PFSK-1 (cell line): ENCODE measurements around the gene ARL4C.

Experiments
- FOXP2 ChIP-seq: optimal IDR thresholded peaks from 2 replicates; pipeline ENCODE3; 2011; ENCODE audit warnings: borderline replicate concordance, control low read depth, inconsistent platforms; ENCODE audit not compliant: insufficient read depth; ENCODE audit errors: extremely low read length, extremely low read depth
- POLR2AphosphoS5 ChIP-seq: IDR thresholded peaks from 2 replicates; pipeline ENCODE4 v1.6.1; 2012; ENCODE audit warnings: low read depth, mild to moderate bottlenecking, control low read depth, low read length, moderate library complexity
- REST ChIP-seq, 2 experiments: IDR thresholded peaks; 2 replicates each; pipeline versions ENCODE4 v1.6.1 to v1.8.0; 2011 to 2012; ENCODE audit warnings: low read depth in 2 of 2, low read length in 2 of 2, control low read depth in 1 of 2, inconsistent platforms in 1 of 2, mild to moderate bottlenecking in 1 of 2, moderate library complexity in 1 of 2; ENCODE audit not compliant: insufficient read depth in 1 of 2
- SIN3A ChIP-seq: IDR thresholded peaks from 2 replicates; pipeline ENCODE4 v1.6.1; 2012; ENCODE audit warnings: mild to moderate bottlenecking, low read length, moderate library complexity, borderline replicate concordance; ENCODE audit not compliant: insufficient read depth
- TAF1 ChIP-seq: IDR thresholded peaks from 2 replicates; pipeline ENCODE4 v1.6.1; 2012; ENCODE audit warnings: low read length, control low read depth, borderline replicate concordance; ENCODE audit not compliant: insufficient read depth

ARL4C gene

GRCh38 chr2:234490271-234491091 is 6.4 kb downstream of the ARL4C start:
- TF ChIP-seq TAF1: no peak
- no peak for TF ChIP-seq POLR2AphosphoS5
- no peak for TF ChIP-seq SIN3A
- TF ChIP-seq REST (IDR thresholded peaks at IDR 0.05; ENCODE audit: insufficient read depth in 1 of 2, low read depth in 2 of 2, low read length in 2 of 2): no peak
- no peak for TF ChIP-seq FOXP2

- TF ChIP-seq TAF1 (no peak), REST (IDR thresholded peaks at IDR 0.05; ENCODE audit: insufficient read depth in 1 of 2, low read depth in 2 of 2, low read length in 2 of 2) (no peak)
These were observed 7.9 kb downstream of the ARL4C start for GRCh38 chr2:234488913-234489451.

DNA sequence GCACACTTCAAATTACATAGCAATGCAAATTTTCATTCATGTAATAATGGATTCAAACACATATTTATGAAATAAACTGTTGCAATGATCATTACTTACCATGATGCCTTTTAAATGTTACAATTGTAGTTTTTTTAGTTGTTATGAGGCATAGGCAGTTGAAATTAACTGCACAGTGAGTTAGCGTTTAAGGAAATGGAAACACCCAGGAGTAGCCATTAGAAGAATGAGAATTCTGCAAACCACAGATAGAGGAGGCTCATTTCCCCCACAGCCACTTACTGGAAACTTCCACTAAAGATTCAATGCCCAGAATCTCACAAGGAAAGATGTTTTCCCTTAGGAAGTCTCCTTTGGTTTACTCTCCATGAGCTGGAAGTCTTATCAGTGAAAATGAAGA is 8.4 kb downstream of the ARL4C start:
- TF ChIP-seq FOXP2 (no peak), TAF1 (no peak), REST (IDR thresholded peaks at IDR 0.05; ENCODE audit: insufficient read depth in 1 of 2, low read depth in 2 of 2, low read length in 2 of 2) (no peak), SIN3A (no peak), POLR2AphosphoS5 (no peak)

DNA sequence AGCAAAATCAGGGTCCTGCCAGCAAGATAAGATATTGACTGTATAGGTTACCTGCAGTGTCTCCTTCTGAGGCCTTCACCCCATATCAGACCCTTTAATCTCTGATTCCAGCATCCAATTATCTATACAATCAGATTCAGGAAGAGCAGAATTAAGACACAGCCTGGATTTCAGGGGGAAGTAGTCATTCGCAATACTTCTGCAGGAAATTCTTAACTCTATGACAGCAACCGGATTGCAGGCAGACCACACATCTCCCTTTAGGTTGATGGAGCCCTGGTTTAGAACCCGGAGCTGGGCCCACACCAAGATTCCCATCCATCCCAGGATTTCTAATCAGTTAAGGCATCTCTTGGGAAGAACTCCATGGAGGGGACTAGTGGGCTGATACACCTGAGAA is 9.5 kb downstream of the ARL4C start:
- TF ChIP-seq REST (IDR thresholded peaks at IDR 0.05; ENCODE audit: insufficient read depth in 1 of 2, low read depth in 2 of 2, low read length in 2 of 2) (no peak), POLR2AphosphoS5 (no peak), TAF1 (no peak), SIN3A (no peak), FOXP2 (no peak)
